ENCODE measurements around the gene GPA33.

GPA33 gene

GRCh38 chr1:167116174-167116573, 26.0 kb upstream of the GPA33 start:
- DNase-seq, result no peak

GRCh38 chr1:167115655-167116054, 25.5 kb upstream of the GPA33 start:
- no peak for DNase-seq

GRCh38 chr1:167114725-167115124, 24.5 kb upstream of the GPA33 start:
- no peak for DNase-seq

GRCh38 chr1:167111868-167112709, 21.9 kb upstream of the GPA33 start:
- DNase-seq, result no peak

GRCh38 chr1:167110586-167110985, 20.4 kb upstream of the GPA33 start:
- no peak for DNase-seq

GRCh38 chr1:167109125-167109524, 18.9 kb upstream of the GPA33 start:
- no peak for DNase-seq

- DNase-seq, result no peak
Observed at GRCh38 chr1:167107456-167107855, 17.3 kb upstream of the GPA33 start.

GRCh38 chr1:167106119-167106461, 15.9 kb upstream of the GPA33 start:
- DNase-seq, result no peak

GRCh38 chr1:167105271-167106118, 15.3 kb upstream of the GPA33 start:
- DNase-seq, result no peak

- DNase-seq, result no peak
Observed at GRCh38 chr1:167104256-167104633, 14.1 kb upstream of the GPA33 start.

GRCh38 chr1:167102906-167103573, 12.9 kb upstream of the GPA33 start:
- no peak for DNase-seq

- DNase-seq, result no peak
Observed at GRCh38 chr1:167101754-167102153, 11.6 kb upstream of the GPA33 start.

- no peak for DNase-seq
Observed at GRCh38 chr1:167100730-167101129, 10.6 kb upstream of the GPA33 start.

GRCh38 chr1:167099851-167100250, 9.7 kb upstream of the GPA33 start:
- no peak for DNase-seq

- no peak for DNase-seq
Observed at GRCh38 chr1:167095368-167095767, 5.2 kb upstream of the GPA33 start.

GRCh38 chr1:167094690-167095089, 4.5 kb upstream of the GPA33 start:
- no peak for DNase-seq

GRCh38 chr1:167093846-167094516, 3.8 kb upstream of the GPA33 start, which contains the start of gene STYXL2:
STYXL2 (plus strand) TSS chr1:167094075; CDS start chr1:167094850, 775 bp downstream.
- no peak for DNase-seq

- DNase-seq, result no peak
Observed at GRCh38 chr1:167092653-167093052, 2.5 kb upstream of the GPA33 start.

GRCh38 chr1:167089939-167090313, 251 bp downstream of the GPA33 start:
- no peak for DNase-seq

GRCh38 chr1:167088746-167089417, 1.3 kb downstream of the GPA33 start:
- no peak for DNase-seq

- DNase-seq, result no peak
Observed at GRCh38 chr1:167086768-167087167, 3.4 kb downstream of the GPA33 start.

- DNase-seq, result no peak
Observed at GRCh38 chr1:167086033-167086432, 4.1 kb downstream of the GPA33 start.
